HepG2 (cell line): ENCODE results near the gene ARPP21. TPM values are rescaled to one million over a fixed set of nuclear protein-coding genes. Genes with fewer than 3 reads are reported as not detected.

Experiments
- ATAC-seq: fragments of 200-7000 bp; cut with Tn5 transposase; 3 replicates; pipeline ENCODE4 v1.9.1; 2020; ENCODE audit warnings: mild to moderate bottlenecking, moderate library complexity
- BruUV-seq: library from RNA; stranded (reverse); fragments of 400-500 nt; replicated peaks from 2 replicates; lab custom pipeline; 2021; lab: Mats Ljungman, UMichigan
- CTCF ChIA-PET: fragments of 300-600 bp; formaldehyde crosslinking; extraction: SDS; loops from one replicate; lab custom pipeline; 2021; ENCODE audit warnings: low total read pairs, inconsistent platforms, low intra/inter-chr PET ratio; lab: Yijun Ruan, JAX
- POLR2A ChIA-PET: fragments of 350-600 bp; sonication (Branson Sonifier 250); formaldehyde crosslinking; loops from one replicate; lab custom pipeline; 2020; ENCODE audit warnings: antibody characterized with exemption, inconsistent platforms; lab: Yijun Ruan, JAX
- DNase-seq: peaks from one replicate; pipeline ENCODE4 v3.0.0-alpha.2; 2015; ENCODE audit warnings: low spot score
- FAIRE-seq: peaks from 3 replicates; lab custom pipeline; 2011; peaks lifted over from hg19 to GRCh38; lab: Jason Lieb, UNC
- H2AFZ ChIP-seq: one replicate; pipeline ENCODE4 v1.6.1; 2011; ENCODE audit warnings: low read length, inconsistent platforms
- H3K27ac ChIP-seq: fragments of 300-600 bp; 3 replicates; pipeline ENCODE4 v1.8.0; 2011; ENCODE audit warnings: mixed run types, mild to moderate bottlenecking, mixed read lengths, low read length, inconsistent platforms; ENCODE audit not compliant: insufficient read depth; ENCODE audit errors: extremely low read length
- H3K27me3 ChIP-seq, 2 experiments: fragments of 200-600 bp in 1 of 2; 2 replicates in 1 of 2; 3 replicates in 1 of 2; pipeline versions ENCODE4 v1.6.0 to v1.8.0; 2011; ENCODE audit warnings: low read length in 2 of 2, mild to moderate bottlenecking in 2 of 2, moderate library complexity in 2 of 2, inconsistent platforms in 1 of 2; ENCODE audit not compliant: insufficient read depth in 2 of 2, control insufficient read depth in 1 of 2
- H3K36me3 ChIP-seq, 2 experiments: fragments of 200-600 bp in 1 of 2; replicated peaks in 1 of 2; 2 replicates in 1 of 2; 3 replicates in 1 of 2; pipeline versions ENCODE4 v1.5.1 to v1.8.0; 2011; ENCODE audit warnings: low read length in 2 of 2, inconsistent platforms in 1 of 2; ENCODE audit not compliant: insufficient read depth in 2 of 2, control insufficient read depth in 1 of 2
- H3K4me1 ChIP-seq: 2 replicates; pipeline ENCODE4 v1.5.1; 2012; ENCODE audit warnings: low read length, inconsistent platforms; ENCODE audit not compliant: insufficient read depth
- H3K4me2 ChIP-seq: 2 replicates; pipeline ENCODE4 v1.6.0; 2011; ENCODE audit warnings: low read depth, low read length, inconsistent platforms
- H3K4me3 ChIP-seq, 3 experiments: fragments of 200-600 bp in 1 of 3; sonication (generic), shearing (Covaris generic) in 1 of 3; replicated peaks in 1 of 3; 2 replicates each; pipeline ENCODE4 v1.5.1; 2011 to 2016; ENCODE audit warnings: low read length in 3 of 3, inconsistent platforms in 2 of 3, low read depth in 2 of 3, mild to moderate bottlenecking in 2 of 3, control low read depth in 1 of 3, mixed read lengths in 1 of 3; ENCODE audit not compliant: insufficient read depth in 1 of 3
- H3K79me2 ChIP-seq: one replicate; pipeline ENCODE4 v1.6.1; 2011; ENCODE audit warnings: low read length, inconsistent platforms; ENCODE audit not compliant: insufficient read depth
- H3K9ac ChIP-seq: 2 replicates; pipeline ENCODE4 v1.6.0; 2011; ENCODE audit warnings: mild to moderate bottlenecking, low read depth, low read length, inconsistent platforms; ENCODE audit not compliant: insufficient read depth
- H3K9me3 ChIP-seq: 2 replicates; pipeline ENCODE4 v1.5.1; 2012; ENCODE audit warnings: mild to moderate bottlenecking, low read length
- H4K20me1 ChIP-seq: 2 replicates; pipeline ENCODE4 v1.6.0; 2011; ENCODE audit warnings: inconsistent platforms, mild to moderate bottlenecking, low read length, moderate library complexity; ENCODE audit not compliant: insufficient read depth
- ARNTL ChIP-seq: sonication (generic); formaldehyde crosslinking; IDR thresholded peaks from 2 replicates; pipeline ENCODE4 v1.4.0; 2020; ENCODE audit warnings: mild to moderate bottlenecking, missing genetic modification reagents
- CBX2 ChIP-seq, 2 experiments: fragments of 200-600 bp in 1 of 2; sonication (generic); formaldehyde crosslinking in 1 of 2; IDR thresholded peaks; 2 replicates each; pipeline versions ENCODE4 v1.7.0 to v1.8.1; 2018 to 2022; ENCODE audit warnings: low read depth in 2 of 2, low read length in 1 of 2, mild to moderate bottlenecking in 1 of 2, missing genetic modification reagents in 1 of 2
- CENPBD1 ChIP-seq: sonication (generic); formaldehyde crosslinking; IDR thresholded peaks from 2 replicates; pipeline ENCODE4 v1.8.0; 2022; ENCODE audit warnings: missing genetic modification reagents, low read depth, mild to moderate bottlenecking, borderline replicate concordance
- FOXM1 ChIP-seq: sonication (generic); formaldehyde crosslinking; IDR thresholded peaks from 2 replicates; pipeline ENCODE4 v1.5.0; 2020; ENCODE audit warnings: missing genetic modification reagents
- GATA4 ChIP-seq: sonication (generic); IDR thresholded peaks from 2 replicates; pipeline ENCODE4 v1.6.1; 2016; ENCODE audit warnings: antibody characterized with exemption, low read depth, borderline replicate concordance
- GATAD1 ChIP-seq: IDR thresholded peaks from 2 replicates; pipeline ENCODE4 v1.6.1; 2016; ENCODE audit warnings: missing genetic modification reagents, missing compliant biosample characterization
- HDAC2 ChIP-seq: sonication (generic); formaldehyde crosslinking; IDR thresholded peaks from 2 replicates; pipeline ENCODE4 v1.4.0; 2020; ENCODE audit warnings: missing genetic modification reagents
- SIN3B ChIP-seq: fragments of 150-350 bp; IDR thresholded peaks from 2 replicates; pipeline ENCODE4 v1.6.1; 2014; ENCODE audit warnings: low read length
- SKI ChIP-seq: fragments of 450-650 bp; IDR thresholded peaks from one replicate; pipeline ENCODE4 v1.6.1; 2018; ENCODE audit warnings: mild to moderate bottlenecking; ENCODE audit not compliant: partially characterized antibody
- TARDBP ChIP-seq: sonication (generic); formaldehyde crosslinking; IDR thresholded peaks from 2 replicates; pipeline ENCODE4 v1.8.0; 2022; ENCODE audit warnings: mild to moderate bottlenecking, missing genetic modification reagents
- ZBTB1 ChIP-seq: sonication (generic); formaldehyde crosslinking; IDR thresholded peaks from 2 replicates; pipeline ENCODE4 v1.4.0; 2020; ENCODE audit warnings: missing genetic modification reagents, borderline replicate concordance
- ZNF20 ChIP-seq: sonication (generic); formaldehyde crosslinking; IDR thresholded peaks from 2 replicates; pipeline ENCODE4 v1.4.0; 2020; ENCODE audit warnings: mild to moderate bottlenecking, moderate library complexity, missing genetic modification reagents
- ZNF333 ChIP-seq: sonication (generic); formaldehyde crosslinking; IDR thresholded peaks from 2 replicates; pipeline ENCODE4 v1.4.0; 2020; ENCODE audit warnings: mild to moderate bottlenecking, missing genetic modification reagents, borderline replicate concordance
- ZNF496 ChIP-seq: sonication (generic); formaldehyde crosslinking; IDR thresholded peaks from 2 replicates; pipeline ENCODE4 v1.8.1; 2023; ENCODE audit warnings: mild to moderate bottlenecking, moderate library complexity, missing genetic modification reagents; ENCODE audit not compliant: insufficient replicate concordance
- ZNF749 ChIP-seq: sonication (generic); formaldehyde crosslinking; IDR thresholded peaks from 2 replicates; pipeline ENCODE4 v1.8.0; 2022; ENCODE audit warnings: mild to moderate bottlenecking, missing genetic modification reagents, moderate library complexity, borderline replicate concordance
- ZZZ3 ChIP-seq: sonication (generic); formaldehyde crosslinking; IDR thresholded peaks from 2 replicates; pipeline ENCODE4 v1.4.0; 2020; ENCODE audit warnings: missing genetic modification reagents, mild to moderate bottlenecking, borderline replicate concordance
- WGBS: methylation state at CpG from one replicate; pipeline ENCODE4 v1.1.6; 2017; ENCODE audit warnings: low lambda C conversion rate; 5-methylcytosine and 5-hydroxymethylcytosine counted together
- in situ Hi-C: cut with HindIII; loops from 2 replicates; pipeline ENCODE4 v1.10.0; 2017; ENCODE audit warnings: low pct_unique_long_range_greater_than_20kb; ENCODE audit not compliant: extremely low pct_ligation_motif_present
- intact Hi-C: fragments of 100-400 bp; cut with micrococcal nuclease; formaldehyde crosslinking; loops from one replicate; pipeline ENCODE4 v1.10.0; 2022; ENCODE audit not compliant: unreplicated experiment
- polyA plus RNA-seq, 8 experiments: library from polyadenylated mRNA; depleted of rRNA in 3 of 8; stranded (reverse) in 7 of 8; unstranded in 1 of 8; fragments of >200 nt; fragmentation: Illumina TruSeq in 4 of 8; extraction: Trizol in 4 of 8; gene quantifications; 2 replicates each; pipeline versions ENCODE4 v1.2.1 to v1.2.3, GENCODE V29; 2011 to 2016; ENCODE audit warnings: low read depth in 4 of 8, missing spikeins in 1 of 8, mixed read lengths in 1 of 8; ENCODE audit not compliant: insufficient read depth in 1 of 8
- total RNA-seq, 5 experiments: library from RNA; depleted of rRNA; stranded (reverse); fragments of >200 nt; fragmentation: Illumina TruSeq; extraction: Trizol; gene quantifications; 2 replicates each; pipeline ENCODE4 v1.2.3, GENCODE V29; 2016; ENCODE audit warnings: low read depth in 1 of 5
- TF ChIP-seq, protein P1 (sequence below): sonication (generic); formaldehyde crosslinking; conservative IDR thresholded peaks from 2 replicates; pipeline ENCODE4 v1.4.0; 2020; ENCODE audit warnings: missing genetic modification reagents

Gene ARPP21
- total and polyA plus RNA-seq, 2 of the 13 experiments (the other 11 are each of a cell fraction or from before 2014, with no cell fraction given), result not detected

DNA sequence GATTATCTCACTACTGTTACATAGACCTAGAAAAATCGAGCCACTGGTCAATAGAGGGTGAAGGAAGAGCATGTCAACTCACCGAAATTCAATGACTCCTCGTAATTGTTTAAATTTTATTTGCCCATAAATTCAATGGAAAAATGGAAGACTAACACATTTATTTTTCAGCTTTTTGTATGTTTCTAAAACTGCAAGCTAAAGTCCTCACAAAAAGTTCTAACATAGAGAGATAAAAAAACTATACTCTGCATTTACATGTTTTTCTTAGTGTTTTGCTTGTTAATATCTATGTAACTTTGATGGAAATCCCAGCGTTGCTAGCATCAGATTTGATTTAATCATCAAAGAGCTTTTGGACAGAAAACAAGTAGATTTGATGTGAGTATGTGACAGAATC lies 6.8 kb downstream of the ARPP21 start:
- no peak overlapping the region for H3K9ac ChIP-seq
- no peaks in the 10 kb centered on the region for H3K27me3 ChIP-seq
- no peaks in the 10 kb centered on the region for H3K9me3 ChIP-seq
- no peak overlapping the region for H3K4me2 ChIP-seq
- no peaks in the 10 kb centered on the region for H3K36me3 ChIP-seq
- CTCF ChIA-PET, result no interaction called here
- no peak overlapping the region for H3K27ac ChIP-seq
- H2AFZ ChIP-seq, result no peak overlapping the region
- no TSS peak for BruUV-seq
- DNase-seq, result no peak
- no peak overlapping the region for H3K4me3 ChIP-seq
- no peaks in the 10 kb centered on the region for H3K4me1 ChIP-seq
- WGBS, result 4% methylated on average over 4 of the region's 4 CpGs
- FAIRE-seq, result no peak
- no peak for ATAC-seq
- POLR2A ChIA-PET, result no interaction called here
- in situ Hi-C loops, result no loop called here
- intact Hi-C loops, result no loop called here
- no peak for TF ChIP-seq ZBTB1 (CRISPR knock-in tag)
- TF ChIP-seq SIN3B, result no peak
- TF ChIP-seq ZNF333 (CRISPR knock-in tag), result no peak
- TF ChIP-seq ARNTL (CRISPR knock-in tag), result no peak
- TF ChIP-seq GATA4, result no peak
- TF ChIP-seq ZNF749 (CRISPR knock-in tag), result no peak
- TF ChIP-seq SKI, result no peak
- TF ChIP-seq GATAD1 (CRISPR knock-in tag), result no peak
- H4K20me1 ChIP-seq, result no peaks in the 10 kb centered on the region
- no peaks in the 10 kb centered on the region for H3K79me2 ChIP-seq

GRCh38 chr3:35647461-35647860 lies 8.1 kb downstream of the ARPP21 start:
- ChIA-PET POLR2A (no interaction called here), CTCF (no interaction called here)
- DNase-seq, result no peak
- TF ChIP-seq TARDBP (CRISPR knock-in tag), result no peak
- no peak for TF ChIP-seq CBX2 (IDR thresholded peaks at IDR 0.05; ENCODE audit: low read depth, low read length)
- TF ChIP-seq CBX2 (CRISPR knock-in tag; IDR thresholded peaks at IDR 0.05; ENCODE audit: low read depth), result no peak
- no peak for TF ChIP-seq GATAD1 (CRISPR knock-in tag)
- TF ChIP-seq ZZZ3 (CRISPR knock-in tag), result no peak
- TF ChIP-seq, protein P1, sequence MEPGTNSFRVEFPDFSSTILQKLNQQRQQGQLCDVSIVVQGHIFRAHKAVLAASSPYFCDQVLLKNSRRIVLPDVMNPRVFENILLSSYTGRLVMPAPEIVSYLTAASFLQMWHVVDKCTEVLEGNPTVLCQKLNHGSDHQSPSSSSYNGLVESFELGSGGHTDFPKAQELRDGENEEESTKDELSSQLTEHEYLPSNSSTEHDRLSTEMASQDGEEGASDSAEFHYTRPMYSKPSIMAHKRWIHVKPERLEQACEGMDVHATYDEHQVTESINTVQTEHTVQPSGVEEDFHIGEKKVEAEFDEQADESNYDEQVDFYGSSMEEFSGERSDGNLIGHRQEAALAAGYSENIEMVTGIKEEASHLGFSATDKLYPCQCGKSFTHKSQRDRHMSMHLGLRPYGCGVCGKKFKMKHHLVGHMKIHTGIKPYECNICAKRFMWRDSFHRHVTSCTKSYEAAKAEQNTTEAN (CRISPR knock-in tag), result no peak
- TF ChIP-seq ZNF20 (CRISPR knock-in tag), result no peak
- TF ChIP-seq FOXM1 (CRISPR knock-in tag), result no peak
- no peak for TF ChIP-seq CENPBD1 (CRISPR knock-in tag)
- TF ChIP-seq HDAC2, result no peak
- TF ChIP-seq ZNF496 (CRISPR knock-in tag), result no peak
- TF ChIP-seq, all 625 proteins: peak for 0
- intact Hi-C loops (no loop called here), in situ Hi-C loops (no loop called here)
- no peak overlapping the region for H3K9ac ChIP-seq
- H3K4me2 ChIP-seq, result no peak overlapping the region
- no peak for ATAC-seq
- no peaks in the 10 kb centered on the region for H3K27me3 ChIP-seq
- H3K27ac ChIP-seq, result no peak overlapping the region
- H3K36me3 ChIP-seq, result no peaks in the 10 kb centered on the region
- FAIRE-seq, result no peak
- no peaks in the 10 kb centered on the region for H3K4me1 ChIP-seq
- BruUV-seq, result no TSS peak
- no peak overlapping the region for H2AFZ ChIP-seq
- no peak overlapping the region for H3K4me3 ChIP-seq
- H3K9me3 ChIP-seq, result no peaks in the 10 kb centered on the region
- H4K20me1 ChIP-seq, result no peaks in the 10 kb centered on the region
- no peaks in the 10 kb centered on the region for H3K79me2 ChIP-seq
- WGBS, result 15% methylated on average over 4 of the region's 4 CpGs
